ENCODE results near the gene ANKRD33B.
"Not testable (repeated sequence)": the region's sequence is repeated elsewhere in the genome, so short reads cannot be mapped to it uniquely, and the experiment has no call there.

The ANKRD33B gene

GRCh38 chr5:10662083-10662482 is 98.2 kb downstream of the ANKRD33B start:
- no peak overlapping the region for H3K4me3 ChIP-seq
- no peak overlapping the region for H3K27ac ChIP-seq
- no peak for DNase-seq (ENCODE audit: low spot score)
- TF ChIP-seq, protein P1, sequence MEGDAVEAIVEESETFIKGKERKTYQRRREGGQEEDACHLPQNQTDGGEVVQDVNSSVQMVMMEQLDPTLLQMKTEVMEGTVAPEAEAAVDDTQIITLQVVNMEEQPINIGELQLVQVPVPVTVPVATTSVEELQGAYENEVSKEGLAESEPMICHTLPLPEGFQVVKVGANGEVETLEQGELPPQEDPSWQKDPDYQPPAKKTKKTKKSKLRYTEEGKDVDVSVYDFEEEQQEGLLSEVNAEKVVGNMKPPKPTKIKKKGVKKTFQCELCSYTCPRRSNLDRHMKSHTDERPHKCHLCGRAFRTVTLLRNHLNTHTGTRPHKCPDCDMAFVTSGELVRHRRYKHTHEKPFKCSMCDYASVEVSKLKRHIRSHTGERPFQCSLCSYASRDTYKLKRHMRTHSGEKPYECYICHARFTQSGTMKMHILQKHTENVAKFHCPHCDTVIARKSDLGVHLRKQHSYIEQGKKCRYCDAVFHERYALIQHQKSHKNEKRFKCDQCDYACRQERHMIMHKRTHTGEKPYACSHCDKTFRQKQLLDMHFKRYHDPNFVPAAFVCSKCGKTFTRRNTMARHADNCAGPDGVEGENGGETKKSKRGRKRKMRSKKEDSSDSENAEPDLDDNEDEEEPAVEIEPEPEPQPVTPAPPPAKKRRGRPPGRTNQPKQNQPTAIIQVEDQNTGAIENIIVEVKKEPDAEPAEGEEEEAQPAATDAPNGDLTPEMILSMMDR (IDR thresholded peaks at IDR 0.05), result no peak

GRCh38 chr5:10662661-10663488 is 99.0 kb downstream of the ANKRD33B start:
- H3K27ac ChIP-seq, result no peak overlapping the region
- H3K4me3 ChIP-seq, result no peak overlapping the region
- DNase-seq (ENCODE audit: low spot score), result peak; percentile 56
- TF ChIP-seq, protein P1 (IDR thresholded peaks at IDR 0.05), result no peak

DNA sequence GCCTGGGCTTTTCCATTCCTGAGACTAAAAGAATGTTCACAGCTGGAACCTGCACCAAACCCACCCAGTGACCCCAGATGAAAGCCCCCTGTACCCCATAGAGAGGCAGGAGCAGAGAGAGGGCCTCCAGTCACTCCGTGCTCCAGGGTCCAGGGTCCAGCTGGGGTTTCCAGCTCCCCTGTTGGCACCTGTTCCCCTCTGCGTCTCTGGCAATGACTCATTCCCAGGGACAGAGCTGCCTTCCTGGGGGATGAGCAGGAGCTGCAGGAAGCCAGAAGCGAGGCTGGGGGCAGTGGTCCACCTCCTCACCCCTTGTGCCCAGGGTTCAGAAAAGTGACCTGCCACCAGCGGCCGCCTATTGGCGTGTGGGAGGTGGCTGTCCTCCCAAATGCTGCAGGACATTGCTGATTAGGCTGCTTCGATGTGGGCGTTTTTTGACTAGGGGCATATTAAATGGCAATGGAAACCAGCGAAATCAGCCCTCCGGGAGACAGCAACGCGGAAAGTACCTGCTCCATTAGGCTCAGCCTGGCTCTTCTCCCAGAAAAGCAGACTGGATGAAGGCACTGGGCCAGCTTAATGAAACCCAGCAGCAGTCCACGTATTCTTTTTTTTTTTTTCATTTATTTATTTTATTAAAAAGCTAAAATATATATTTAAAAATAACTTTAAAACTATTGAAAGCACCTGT is 99.8 kb downstream of the ANKRD33B start:
- no peak overlapping the region for H3K4me3 ChIP-seq
- DNase-seq (ENCODE audit: low spot score), result peak; percentile 62
- TF ChIP-seq, protein P1 (IDR thresholded peaks at IDR 0.05), result no peak
- H3K27ac ChIP-seq, result no peak overlapping the region

DNA sequence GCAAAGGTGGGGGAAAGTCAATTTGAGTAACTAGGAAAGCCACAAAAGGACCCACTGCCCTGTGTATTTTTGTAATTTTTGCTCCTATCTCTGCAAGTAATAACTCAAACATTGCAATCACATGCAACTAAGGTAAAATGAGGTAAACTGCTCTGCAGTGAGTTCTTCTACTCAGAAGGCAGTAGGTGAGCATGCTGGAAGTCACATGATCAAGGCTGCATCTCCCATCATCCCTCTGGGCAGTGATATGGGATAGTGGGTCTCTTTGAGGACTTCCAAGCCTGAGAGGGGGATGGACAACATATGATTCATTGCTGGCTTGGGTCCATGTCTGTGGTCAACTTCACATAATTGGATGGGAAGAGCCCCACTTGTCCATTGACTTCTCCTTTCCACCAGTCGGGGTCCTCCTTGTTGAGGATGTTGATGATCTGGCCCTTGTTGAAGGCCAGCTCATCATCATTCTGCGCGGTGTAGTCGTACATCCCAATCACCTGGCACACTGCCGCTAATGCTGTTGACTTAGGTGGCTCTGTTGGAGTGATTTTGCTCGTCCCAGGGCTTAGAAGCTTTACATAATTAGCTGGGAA is 100.4 kb downstream of the ANKRD33B start:
- DNase-seq (ENCODE audit: low spot score), result peak; percentile 36
- H3K27ac ChIP-seq, H3K4me3 ChIP-seq: not testable (repeated sequence)

GRCh38 chr5:10665799-10666198 is 101.9 kb downstream of the ANKRD33B start:
- no peak overlapping the region for H3K27ac ChIP-seq
- TF ChIP-seq, protein P1 (IDR thresholded peaks at IDR 0.05), result no peak
- H3K4me3 ChIP-seq, result no peak overlapping the region
- no peak for DNase-seq (ENCODE audit: low spot score)

GRCh38 chr5:10666531-10667299 is 102.8 kb downstream of the ANKRD33B start:
- DNase-seq (ENCODE audit: low spot score), result no peak
- Histone ChIP-seq H3K27ac (no peak overlapping the region), H3K4me3 (no peak overlapping the region)
- TF ChIP-seq, protein P1 (IDR thresholded peaks at IDR 0.05), result no peak

All from coronary artery (tissue), 2 donors.